WTC11 (cell line): ENCODE data around the gene AQP3. TPM values are rescaled to one million over a fixed set of nuclear protein-coding genes. Genes with fewer than 3 reads are reported as not detected.

Experiments used
- ATAC-seq: fragments of 200-7000 bp; cut with Tn5 transposase; 2 replicates; pipeline ENCODE4 v1.10.0; 2021; ENCODE audit warnings: mild to moderate bottlenecking, moderate library complexity
- CTCF ChIA-PET: fragments of 300-600 bp; sonication (Branson Sonifier 250); formaldehyde crosslinking; loops from one replicate; lab custom pipeline; 2021; ENCODE audit warnings: antibody characterized with exemption; lab: Charles Lee
- POLR2A ChIA-PET: fragments of 350-600 bp; sonication (Branson Sonifier 250); formaldehyde crosslinking; loops from one replicate; lab custom pipeline; 2021; ENCODE audit warnings: antibody characterized with exemption; lab: Charles Lee
- DNase-seq: peaks from one replicate; pipeline ENCODE4 v3.0.0; 2021; ENCODE audit warnings: low spot score
- H3K27ac Mint-ChIP-seq: 2 replicates; pipeline ENCODE4 v1.8.0; 2021; ENCODE audit warnings: mixed read lengths
- H3K27me3 Mint-ChIP-seq: 2 replicates; pipeline ENCODE4 v1.8.0; 2021; ENCODE audit warnings: low read depth, mild to moderate bottlenecking, moderate library complexity, mixed read lengths
- H3K36me3 Mint-ChIP-seq: 2 replicates; pipeline ENCODE4 v1.8.0; 2021; ENCODE audit warnings: mixed read lengths
- H3K4me1 Mint-ChIP-seq: 2 replicates; pipeline ENCODE4 v1.8.0; 2022; ENCODE audit warnings: mixed read lengths
- H3K4me3 Mint-ChIP-seq: 2 replicates; pipeline ENCODE4 v1.8.0; 2021; ENCODE audit warnings: mild to moderate bottlenecking, moderate library complexity, mixed read lengths
- H3K9me3 Mint-ChIP-seq: 2 replicates; pipeline ENCODE4 v1.8.0; 2021; ENCODE audit warnings: mixed read lengths
- ATF6 ChIP-seq: sonication (generic); formaldehyde crosslinking; IDR thresholded peaks from 2 replicates; pipeline ENCODE4 v1.8.1; 2023; ENCODE audit warnings: mild to moderate bottlenecking, missing genetic modification reagents
- CBFB ChIP-seq: sonication (generic); formaldehyde crosslinking; IDR thresholded peaks from 2 replicates; pipeline ENCODE4 v1.8.1; 2022; ENCODE audit warnings: mild to moderate bottlenecking, low read depth, missing genetic modification reagents
- CDX4 ChIP-seq: fragments of 250-450 bp; sonication (Bioruptor Pico); IDR thresholded peaks from 2 replicates; pipeline ENCODE4 v1.9.0; 2021; ENCODE audit warnings: moderate library complexity, mild to moderate bottlenecking, inconsistent platforms, borderline replicate concordance
- ESRRA ChIP-seq: sonication (generic); formaldehyde crosslinking; IDR thresholded peaks from 2 replicates; pipeline ENCODE4 v1.8.1; 2022; ENCODE audit warnings: mild to moderate bottlenecking, missing genetic modification reagents, borderline replicate concordance
- FOXP1 ChIP-seq: sonication (generic); formaldehyde crosslinking; IDR thresholded peaks from 2 replicates; pipeline ENCODE4 v1.8.0; 2022; ENCODE audit warnings: missing genetic modification reagents, mild to moderate bottlenecking, moderate library complexity, borderline replicate concordance
- GRHL2 ChIP-seq: fragments of 250-450 bp; sonication (Bioruptor Pico); IDR thresholded peaks from 2 replicates; pipeline ENCODE4 v1.8.0; 2022; ENCODE audit warnings: mild to moderate bottlenecking, moderate library complexity; ENCODE audit not compliant: insufficient replicate concordance, severe bottlenecking
- HMGA2 ChIP-seq: fragments of 250-450 bp; sonication (Bioruptor Pico); IDR thresholded peaks from 2 replicates; pipeline ENCODE4 v1.4.0; 2021; ENCODE audit warnings: mild to moderate bottlenecking, moderate library complexity
- IRF2 ChIP-seq: sonication (generic); formaldehyde crosslinking; IDR thresholded peaks from 2 replicates; pipeline ENCODE4 v1.8.0; 2022; ENCODE audit warnings: low read depth, missing genetic modification reagents, borderline replicate concordance
- KAT7 ChIP-seq: sonication (generic); formaldehyde crosslinking; IDR thresholded peaks from 2 replicates; pipeline ENCODE4 v1.8.1; 2023; ENCODE audit warnings: missing genetic modification reagents, mild to moderate bottlenecking, borderline replicate concordance
- MXD4 ChIP-seq: fragments of 250-450 bp; sonication (Bioruptor Pico); IDR thresholded peaks from 2 replicates; pipeline ENCODE4 v1.8.0; 2021; ENCODE audit warnings: mild to moderate bottlenecking, moderate library complexity, borderline replicate concordance
- NFYB ChIP-seq: sonication (generic); formaldehyde crosslinking; conservative IDR thresholded peaks from 2 replicates; pipeline ENCODE4 v1.8.0; 2022; ENCODE audit warnings: low read depth, missing genetic modification reagents
- SP1 ChIP-seq: sonication (generic); formaldehyde crosslinking; conservative IDR thresholded peaks from 2 replicates; pipeline ENCODE4 v1.8.1; 2022; ENCODE audit warnings: missing genetic modification reagents
- TCF7 ChIP-seq: sonication (generic); formaldehyde crosslinking; IDR thresholded peaks from 2 replicates; pipeline ENCODE4 v1.8.0; 2022; ENCODE audit warnings: mild to moderate bottlenecking, low read depth, missing genetic modification reagents, moderate library complexity
- TEAD4 ChIP-seq: sonication (generic); formaldehyde crosslinking; IDR thresholded peaks from 2 replicates; pipeline ENCODE4 v1.8.0; 2022; ENCODE audit warnings: mild to moderate bottlenecking, missing genetic modification reagents
- TP53 ChIP-seq: sonication (generic); formaldehyde crosslinking; IDR thresholded peaks from 2 replicates; pipeline ENCODE4 v1.8.1; 2023; ENCODE audit warnings: mild to moderate bottlenecking, missing genetic modification reagents
- ZNF219 ChIP-seq: sonication (generic); formaldehyde crosslinking; IDR thresholded peaks from 2 replicates; pipeline ENCODE4 v1.8.0; 2023; ENCODE audit warnings: missing genetic modification reagents, mild to moderate bottlenecking, borderline replicate concordance
- ZNF425 ChIP-seq: fragments of 250-450 bp; sonication (Bioruptor Pico); conservative IDR thresholded peaks from 2 replicates; pipeline ENCODE4 v1.9.0; 2021; ENCODE audit warnings: mild to moderate bottlenecking
- ZNF671 ChIP-seq: fragments of 250-450 bp; sonication (Bioruptor Pico); IDR thresholded peaks from 2 replicates; pipeline ENCODE4 v1.8.0; 2021; ENCODE audit warnings: mild to moderate bottlenecking
- total RNA-seq: library from RNA; stranded (reverse); gene quantifications from 3 replicates; pipeline ENCODE4 v1.2.3, GENCODE V29; 2021
- TF ChIP-seq, protein P1 (sequence below): sonication (generic); formaldehyde crosslinking; IDR thresholded peaks from 2 replicates; pipeline ENCODE4 v1.8.1; 2023; ENCODE audit warnings: mild to moderate bottlenecking, missing genetic modification reagents, borderline replicate concordance
- TF ChIP-seq, protein P2 (sequence below): sonication (generic); formaldehyde crosslinking; conservative IDR thresholded peaks from 2 replicates; pipeline ENCODE4 v1.8.1; 2023; ENCODE audit warnings: mild to moderate bottlenecking, low read depth, missing genetic modification reagents, moderate library complexity

Gene AQP3
- total RNA-seq, 1 experiment from 2014 or later, result 3.0 TPM

DNA sequence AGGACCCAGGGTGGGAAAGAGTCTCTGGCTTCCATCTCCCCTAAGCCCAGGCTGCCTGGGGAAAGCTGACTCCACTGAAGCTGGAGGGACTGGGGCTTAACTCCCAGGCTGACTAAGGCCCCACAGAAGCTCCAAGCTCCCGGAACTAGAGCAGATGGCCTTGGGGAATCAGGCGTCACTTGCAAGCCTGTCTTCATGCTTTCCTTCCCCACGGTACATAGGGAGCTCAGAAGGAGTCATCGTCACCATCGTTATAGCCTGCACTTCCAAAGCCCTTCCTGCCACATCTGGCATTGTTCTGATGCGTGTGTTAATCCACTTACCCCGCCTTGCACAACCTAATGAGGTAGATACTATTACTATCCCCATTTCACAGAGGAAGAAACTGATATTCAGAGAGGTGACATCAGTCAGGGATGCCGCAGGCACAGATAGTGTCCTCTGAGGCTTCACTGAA is 11.5 kb downstream of the AQP3 start:
- H3K27ac Mint-ChIP-seq, result no peak overlapping the region
- H3K27me3 Mint-ChIP-seq, result no peaks in the 10 kb centered on the region
- H3K4me1 Mint-ChIP-seq, result peaks cover 17% of the 10 kb centered on the region
- H3K4me3 Mint-ChIP-seq, result no peak overlapping the region
- no peaks in the 10 kb centered on the region for H3K36me3 Mint-ChIP-seq
- POLR2A ChIA-PET, result no interaction called here
- ATAC-seq (no peak), DNase-seq (no peak)
- TF ChIP-seq GRHL2 (CRISPR knock-in tag) (no peak), ZNF219 (no peak), ESRRA (CRISPR knock-in tag) (no peak), NFYB (CRISPR knock-in tag) (no peak), ZNF671 (CRISPR knock-in tag) (no peak), KAT7 (no peak), IRF2 (CRISPR knock-in tag) (no peak), CBFB (CRISPR knock-in tag) (no peak), HMGA2 (no peak), TCF7 (no peak), CDX4 (CRISPR knock-in tag) (no peak), ATF6 (CRISPR knock-in tag) (no peak), MXD4 (no peak), ZNF425 (CRISPR knock-in tag) (no peak), TEAD4 (no peak), SP1 (CRISPR knock-in tag) (no peak), FOXP1 (CRISPR knock-in tag) (no peak), TP53 (CRISPR knock-in tag) (no peak)
- TF ChIP-seq, protein P1, sequence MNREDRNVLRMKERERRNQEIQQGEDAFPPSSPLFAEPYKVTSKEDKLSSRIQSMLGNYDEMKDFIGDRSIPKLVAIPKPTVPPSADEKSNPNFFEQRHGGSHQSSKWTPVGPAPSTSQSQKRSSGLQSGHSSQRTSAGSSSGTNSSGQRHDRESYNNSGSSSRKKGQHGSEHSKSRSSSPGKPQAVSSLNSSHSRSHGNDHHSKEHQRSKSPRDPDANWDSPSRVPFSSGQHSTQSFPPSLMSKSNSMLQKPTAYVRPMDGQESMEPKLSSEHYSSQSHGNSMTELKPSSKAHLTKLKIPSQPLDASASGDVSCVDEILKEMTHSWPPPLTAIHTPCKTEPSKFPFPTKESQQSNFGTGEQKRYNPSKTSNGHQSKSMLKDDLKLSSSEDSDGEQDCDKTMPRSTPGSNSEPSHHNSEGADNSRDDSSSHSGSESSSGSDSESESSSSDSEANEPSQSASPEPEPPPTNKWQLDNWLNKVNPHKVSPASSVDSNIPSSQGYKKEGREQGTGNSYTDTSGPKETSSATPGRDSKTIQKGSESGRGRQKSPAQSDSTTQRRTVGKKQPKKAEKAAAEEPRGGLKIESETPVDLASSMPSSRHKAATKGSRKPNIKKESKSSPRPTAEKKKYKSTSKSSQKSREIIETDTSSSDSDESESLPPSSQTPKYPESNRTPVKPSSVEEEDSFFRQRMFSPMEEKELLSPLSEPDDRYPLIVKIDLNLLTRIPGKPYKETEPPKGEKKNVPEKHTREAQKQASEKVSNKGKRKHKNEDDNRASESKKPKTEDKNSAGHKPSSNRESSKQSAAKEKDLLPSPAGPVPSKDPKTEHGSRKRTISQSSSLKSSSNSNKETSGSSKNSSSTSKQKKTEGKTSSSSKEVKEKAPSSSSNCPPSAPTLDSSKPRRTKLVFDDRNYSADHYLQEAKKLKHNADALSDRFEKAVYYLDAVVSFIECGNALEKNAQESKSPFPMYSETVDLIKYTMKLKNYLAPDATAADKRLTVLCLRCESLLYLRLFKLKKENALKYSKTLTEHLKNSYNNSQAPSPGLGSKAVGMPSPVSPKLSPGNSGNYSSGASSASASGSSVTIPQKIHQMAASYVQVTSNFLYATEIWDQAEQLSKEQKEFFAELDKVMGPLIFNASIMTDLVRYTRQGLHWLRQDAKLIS (CRISPR knock-in tag), result no peak
- TF ChIP-seq, protein P2, sequence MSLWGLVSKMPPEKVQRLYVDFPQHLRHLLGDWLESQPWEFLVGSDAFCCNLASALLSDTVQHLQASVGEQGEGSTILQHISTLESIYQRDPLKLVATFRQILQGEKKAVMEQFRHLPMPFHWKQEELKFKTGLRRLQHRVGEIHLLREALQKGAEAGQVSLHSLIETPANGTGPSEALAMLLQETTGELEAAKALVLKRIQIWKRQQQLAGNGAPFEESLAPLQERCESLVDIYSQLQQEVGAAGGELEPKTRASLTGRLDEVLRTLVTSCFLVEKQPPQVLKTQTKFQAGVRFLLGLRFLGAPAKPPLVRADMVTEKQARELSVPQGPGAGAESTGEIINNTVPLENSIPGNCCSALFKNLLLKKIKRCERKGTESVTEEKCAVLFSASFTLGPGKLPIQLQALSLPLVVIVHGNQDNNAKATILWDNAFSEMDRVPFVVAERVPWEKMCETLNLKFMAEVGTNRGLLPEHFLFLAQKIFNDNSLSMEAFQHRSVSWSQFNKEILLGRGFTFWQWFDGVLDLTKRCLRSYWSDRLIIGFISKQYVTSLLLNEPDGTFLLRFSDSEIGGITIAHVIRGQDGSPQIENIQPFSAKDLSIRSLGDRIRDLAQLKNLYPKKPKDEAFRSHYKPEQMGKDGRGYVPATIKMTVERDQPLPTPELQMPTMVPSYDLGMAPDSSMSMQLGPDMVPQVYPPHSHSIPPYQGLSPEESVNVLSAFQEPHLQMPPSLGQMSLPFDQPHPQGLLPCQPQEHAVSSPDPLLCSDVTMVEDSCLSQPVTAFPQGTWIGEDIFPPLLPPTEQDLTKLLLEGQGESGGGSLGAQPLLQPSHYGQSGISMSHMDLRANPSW, result no peak
- no peaks in the 10 kb centered on the region for H3K9me3 Mint-ChIP-seq
- CTCF ChIA-PET, result interaction anchor here (2.2 to 4.8 kb wide), 4 partner anchors 12 to 31 kb away, joined by 8 to 27 read pairs (median 23); partner anchors contain the start of gene AQP3
